HG03196 (cell line): ENCODE data around the gene CD3D.

ENCODE experiments used
- ATAC-seq: cut with Tn5 transposase; IDR thresholded peaks from one replicate; pipeline ENCODE4 v1.9.1; 2021; ENCODE audit not compliant: unreplicated experiment

The CD3D gene

GRCh38 chr11:118304227-118304567 is 38.3 kb downstream of the CD3D start:
- ATAC-seq, result no peak

GRCh38 chr11:118301600-118302195 is 40.8 kb downstream of the CD3D start:
- ATAC-seq, result no peak

GRCh38 chr11:118295815-118296454 is 46.6 kb downstream of the CD3D start:
- ATAC-seq, result no peak

- no peak for ATAC-seq
Observed at GRCh38 chr11:118295199-118295598, 47.3 kb downstream of the CD3D start.

- ATAC-seq, result no peak
Observed at GRCh38 chr11:118294053-118294452, 48.5 kb downstream of the CD3D start.

GRCh38 chr11:118291477-118292135 is 50.9 kb downstream of the CD3D start:
- ATAC-seq, result no peak

GRCh38 chr11:118290923-118291322 is 51.6 kb downstream of the CD3D start:
- no peak for ATAC-seq

GRCh38 chr11:118289401-118289800 is 53.1 kb downstream of the CD3D start:
- no peak for ATAC-seq
